A549 (cell line): Measurements from ENCODE around the gene MAD1L1. TPM values are rescaled to one million over a fixed set of nuclear protein-coding genes. Genes with fewer than 3 reads are reported as not detected.

Experiments
- ATAC-seq, 2 experiments: fragments of 200-7000 bp in 1 of 2; fragments of >200 bp in 1 of 2; cut with Nextera tagmentation in 1 of 2; cut with Tn5 transposase in 1 of 2; 3 replicates each; pipeline versions ENCODE4 v1.8.0 to v1.9.1; 2018 to 2020; ENCODE audit warnings: mild to moderate bottlenecking in 1 of 2, moderate library complexity in 1 of 2
- CTCF ChIA-PET: fragments of 300-600 bp; sonication (Branson Sonifier 250); formaldehyde crosslinking; extraction: SDS; loops from one replicate; lab custom pipeline; 2021; ENCODE audit warnings: antibody characterized with exemption, inconsistent platforms; lab: Yijun Ruan, JAX
- POLR2A ChIA-PET: fragments of 350-600 bp; formaldehyde crosslinking; extraction: SDS; loops from one replicate; lab custom pipeline; 2021; ENCODE audit warnings: antibody characterized with exemption, inconsistent platforms; lab: Yijun Ruan, JAX
- DNase-seq, 2 experiments: peaks; one replicate each; pipeline versions ENCODE4 v3.0.0 to v3.0.0-alpha.2; 2011 to 2016; ENCODE audit warnings: low read depth in 1 of 2, low spot score in 1 of 2
- FAIRE-seq: peaks from 2 replicates; lab custom pipeline; 2011; peaks lifted over from hg19 to GRCh38; lab: Jason Lieb, UNC
- H3K27ac ChIP-seq, 2 experiments: fragments of >200 bp; sonication (Bioruptor Twin); formaldehyde crosslinking; 3 replicates each; pipeline ENCODE4 v1.5.1; 2016 to 2017
- H3K4me1 ChIP-seq: fragments of >200 bp; sonication (Bioruptor Twin); formaldehyde crosslinking; 3 replicates; pipeline ENCODE4 v1.6.1; 2016
- H3K4me2 ChIP-seq: fragments of >200 bp; sonication (Bioruptor Twin); formaldehyde crosslinking; 3 replicates; pipeline ENCODE4 v1.6.1; 2016
- H3K4me3 ChIP-seq: fragments of >200 bp; sonication (Bioruptor Twin); formaldehyde crosslinking; 3 replicates; pipeline ENCODE4 v1.5.1; 2016
- H3K9me3 ChIP-seq: fragments of >200 bp; sonication (Bioruptor Twin); formaldehyde crosslinking; 3 replicates; pipeline ENCODE4 v1.6.1; 2016
- BHLHE40 ChIP-seq: IDR thresholded peaks from 2 replicates; pipeline ENCODE4 v1.6.1; 2012; ENCODE audit warnings: low read depth, low read length, inconsistent platforms
- CEBPB ChIP-seq, 2 experiments: fragments of >200 bp in 1 of 2; sonication (Bioruptor Twin) in 1 of 2; formaldehyde crosslinking in 1 of 2; IDR thresholded peaks; 2 replicates each; pipeline ENCODE4 v1.6.1; 2012 to 2016
- CHD4 ChIP-seq: fragments of 200-600 bp; sonication (generic); IDR thresholded peaks from 2 replicates; pipeline ENCODE4 v1.6.1; 2016; ENCODE audit warnings: antibody characterized with exemption, mild to moderate bottlenecking, borderline replicate concordance
- ESRRA ChIP-seq: fragments of 150-350 bp; IDR thresholded peaks from 2 replicates; pipeline ENCODE4 v1.6.1; 2014; ENCODE audit warnings: mild to moderate bottlenecking, low read length, borderline replicate concordance
- FOSB ChIP-seq: fragments of 250-450 bp; sonication (Bioruptor Pico); IDR thresholded peaks from 2 replicates; pipeline ENCODE4 v1.5.0; 2020; ENCODE audit warnings: mild to moderate bottlenecking, moderate library complexity
- FOSL2 ChIP-seq, 2 experiments: fragments of 450-650 bp in 1 of 2; fragments of >200 bp in 1 of 2; sonication (Bioruptor Twin) in 1 of 2; formaldehyde crosslinking; IDR thresholded peaks; 2 replicates each; pipeline versions ENCODE4 v1.5.0 to v1.6.1; 2016 to 2020; ENCODE audit warnings: mild to moderate bottlenecking in 1 of 2, moderate library complexity in 1 of 2
- HDAC2 ChIP-seq: fragments of 200-600 bp; sonication (generic); IDR thresholded peaks from 2 replicates; pipeline ENCODE4 v1.6.1; 2016
- KDM5A ChIP-seq: fragments of 200-600 bp; sonication (generic); IDR thresholded peaks from 2 replicates; pipeline ENCODE4 v1.6.1; 2016; ENCODE audit warnings: antibody characterized with exemption, mild to moderate bottlenecking
- MAZ ChIP-seq: fragments of 150-350 bp; IDR thresholded peaks from 2 replicates; pipeline ENCODE4 v1.6.1; 2014; ENCODE audit warnings: antibody characterized with exemption, low read depth, low read length, borderline replicate concordance
- NFE2L2 ChIP-seq: fragments of 150-350 bp; conservative IDR thresholded peaks from 2 replicates; pipeline ENCODE4 v1.6.1; 2014; ENCODE audit warnings: low read length
- NR3C1 ChIP-seq: fragments of >200 bp; sonication (Bioruptor Twin); formaldehyde crosslinking; IDR thresholded peaks from 3 replicates; pipeline ENCODE4 v1.6.1; 2017
- RAD21 ChIP-seq, 2 experiments: fragments of >200 bp in 1 of 2; sonication (Bioruptor Twin) in 1 of 2; formaldehyde crosslinking in 1 of 2; IDR thresholded peaks in 1 of 2; conservative IDR thresholded peaks in 1 of 2; 2 replicates in 1 of 2; 3 replicates in 1 of 2; pipeline ENCODE4 v1.6.1; 2012 to 2018; ENCODE audit warnings: inconsistent platforms in 1 of 2
- RARB ChIP-seq: fragments of 250-450 bp; sonication (Bioruptor Pico); IDR thresholded peaks from 2 replicates; pipeline ENCODE4 v1.8.0; 2021; ENCODE audit warnings: mild to moderate bottlenecking, moderate library complexity
- RCOR1 ChIP-seq: fragments of 150-350 bp; IDR thresholded peaks from 2 replicates; pipeline ENCODE4 v1.6.1; 2014; ENCODE audit warnings: antibody characterized with exemption, low read length, low read depth
- RFX5 ChIP-seq: fragments of 450-650 bp; IDR thresholded peaks from 2 replicates; pipeline ENCODE4 v1.7.1; 2014; ENCODE audit warnings: antibody characterized with exemption, mild to moderate bottlenecking, moderate library complexity
- TP53 ChIP-seq: fragments of 250-450 bp; sonication (Bioruptor Pico); IDR thresholded peaks from 2 replicates; pipeline ENCODE4 v1.5.0; 2021; ENCODE audit warnings: mild to moderate bottlenecking, moderate library complexity
- ZC3H11A ChIP-seq: fragments of 450-650 bp; IDR thresholded peaks from 2 replicates; pipeline ENCODE4 v1.6.1; 2014; ENCODE audit warnings: antibody characterized with exemption, mild to moderate bottlenecking
- WGBS: methylation state at CpG from one replicate; pipeline ENCODE4 v1.1.6; 2017; ENCODE audit errors: missing lambda C conversion rate; 5-methylcytosine and 5-hydroxymethylcytosine counted together
- polyA plus RNA-seq, 4 experiments: library from polyadenylated mRNA; depleted of rRNA in 3 of 4; stranded (reverse); fragments of >200 nt; fragmentation: RNase III in 1 of 4; extraction: RNeasy Plus Mini Kit Qiagen cat#74134 plus additional on column Dnase treatment in 1 of 4; gene quantifications; 2 replicates in 3 of 4; 3 replicates in 1 of 4; pipeline ENCODE4 v1.2.3, GENCODE V29; 2011 to 2017
- TF ChIP-seq, protein P1 (sequence below): IDR thresholded peaks from 2 replicates; pipeline ENCODE4 v1.6.1; 2012
- TF ChIP-seq, protein P2 (sequence below): fragments of 200-600 bp; sonication (generic); IDR thresholded peaks from 2 replicates; pipeline ENCODE4 v1.6.1; 2016; ENCODE audit warnings: antibody characterized with exemption, mild to moderate bottlenecking, moderate library complexity
- TF ChIP-seq, protein P3 (sequence below): fragments of >200 bp; sonication (Bioruptor Twin); formaldehyde crosslinking; IDR thresholded peaks from 2 replicates; pipeline ENCODE4 v1.6.1; 2016

The MAD1L1 gene
- polyA plus RNA-seq, 2 of the 4 experiments (the other 2 are of a cell fraction), result 13.6 to 16.6 TPM

DNA sequence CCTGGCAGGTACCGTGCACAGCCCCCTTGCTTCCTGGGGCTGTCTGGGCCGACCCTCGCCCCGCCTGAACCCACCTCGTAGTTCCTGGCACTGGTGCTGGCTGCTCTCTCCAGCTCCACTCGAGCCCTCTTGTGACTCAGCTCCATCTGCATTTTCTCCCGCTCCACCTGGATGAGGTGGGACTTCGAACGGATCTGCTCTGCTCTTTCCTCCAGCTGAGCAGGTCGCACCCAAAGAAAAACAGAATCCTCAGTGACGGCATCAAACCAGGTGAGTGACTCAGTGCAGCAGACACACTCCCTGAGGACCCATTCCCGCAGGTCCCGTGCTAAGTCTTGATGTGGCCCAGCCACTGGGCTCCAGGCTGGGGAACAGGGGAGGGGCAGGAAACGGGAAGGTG, 7.4 kb downstream of the MAD1L1 start (continued):
- TF ChIP-seq, protein P1, sequence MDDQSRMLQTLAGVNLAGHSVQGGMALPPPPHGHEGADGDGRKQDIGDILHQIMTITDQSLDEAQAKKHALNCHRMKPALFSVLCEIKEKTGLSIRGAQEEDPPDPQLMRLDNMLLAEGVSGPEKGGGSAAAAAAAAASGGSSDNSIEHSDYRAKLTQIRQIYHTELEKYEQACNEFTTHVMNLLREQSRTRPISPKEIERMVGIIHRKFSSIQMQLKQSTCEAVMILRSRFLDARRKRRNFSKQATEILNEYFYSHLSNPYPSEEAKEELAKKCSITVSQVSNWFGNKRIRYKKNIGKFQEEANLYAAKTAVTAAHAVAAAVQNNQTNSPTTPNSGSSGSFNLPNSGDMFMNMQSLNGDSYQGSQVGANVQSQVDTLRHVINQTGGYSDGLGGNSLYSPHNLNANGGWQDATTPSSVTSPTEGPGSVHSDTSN, result no peak
- TF ChIP-seq BHLHE40 (no peak), NR3C1 (no peak)
- TF ChIP-seq, protein P2, sequence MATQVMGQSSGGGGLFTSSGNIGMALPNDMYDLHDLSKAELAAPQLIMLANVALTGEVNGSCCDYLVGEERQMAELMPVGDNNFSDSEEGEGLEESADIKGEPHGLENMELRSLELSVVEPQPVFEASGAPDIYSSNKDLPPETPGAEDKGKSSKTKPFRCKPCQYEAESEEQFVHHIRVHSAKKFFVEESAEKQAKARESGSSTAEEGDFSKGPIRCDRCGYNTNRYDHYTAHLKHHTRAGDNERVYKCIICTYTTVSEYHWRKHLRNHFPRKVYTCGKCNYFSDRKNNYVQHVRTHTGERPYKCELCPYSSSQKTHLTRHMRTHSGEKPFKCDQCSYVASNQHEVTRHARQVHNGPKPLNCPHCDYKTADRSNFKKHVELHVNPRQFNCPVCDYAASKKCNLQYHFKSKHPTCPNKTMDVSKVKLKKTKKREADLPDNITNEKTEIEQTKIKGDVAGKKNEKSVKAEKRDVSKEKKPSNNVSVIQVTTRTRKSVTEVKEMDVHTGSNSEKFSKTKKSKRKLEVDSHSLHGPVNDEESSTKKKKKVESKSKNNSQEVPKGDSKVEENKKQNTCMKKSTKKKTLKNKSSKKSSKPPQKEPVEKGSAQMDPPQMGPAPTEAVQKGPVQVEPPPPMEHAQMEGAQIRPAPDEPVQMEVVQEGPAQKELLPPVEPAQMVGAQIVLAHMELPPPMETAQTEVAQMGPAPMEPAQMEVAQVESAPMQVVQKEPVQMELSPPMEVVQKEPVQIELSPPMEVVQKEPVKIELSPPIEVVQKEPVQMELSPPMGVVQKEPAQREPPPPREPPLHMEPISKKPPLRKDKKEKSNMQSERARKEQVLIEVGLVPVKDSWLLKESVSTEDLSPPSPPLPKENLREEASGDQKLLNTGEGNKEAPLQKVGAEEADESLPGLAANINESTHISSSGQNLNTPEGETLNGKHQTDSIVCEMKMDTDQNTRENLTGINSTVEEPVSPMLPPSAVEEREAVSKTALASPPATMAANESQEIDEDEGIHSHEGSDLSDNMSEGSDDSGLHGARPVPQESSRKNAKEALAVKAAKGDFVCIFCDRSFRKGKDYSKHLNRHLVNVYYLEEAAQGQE, result no peak

DNA sequence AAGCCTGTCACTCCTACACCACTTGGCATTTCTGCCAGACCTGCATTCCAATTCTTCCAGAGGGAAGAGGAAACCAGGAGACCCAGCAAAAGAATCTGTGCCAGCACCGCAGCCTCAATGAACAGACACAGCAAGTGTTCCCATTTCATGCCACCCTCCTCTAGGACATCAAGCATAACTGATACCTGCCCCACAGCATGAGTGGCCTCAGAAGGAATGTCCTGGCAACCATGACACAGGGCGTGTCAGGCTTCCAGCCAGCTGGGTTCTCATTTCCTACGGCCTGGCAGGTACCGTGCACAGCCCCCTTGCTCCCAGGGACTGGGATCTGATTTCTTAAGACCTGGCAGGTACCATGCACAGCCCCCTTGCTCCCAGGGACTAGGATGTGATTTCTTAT, 7.8 kb downstream of the MAD1L1 start:
- no peak for DNase-seq
- ATAC-seq, result peak in 1 of 2 experiments; percentile 29; a peak in 2 of 6 replicates
- 67% methylated on average over 4 of the region's 4 CpGs for whole genome bisulfite sequencing
- Histone ChIP-seq H3K4me3 (no peak overlapping the region), H3K27ac (no peak overlapping the region), H3K4me1 (0 out of 3 replicates have a peak, but pooled peaks cover 6% of the 10 kb centered on the region), H3K9me3 (no peaks in the 10 kb centered on the region), H3K4me2 (no peak overlapping the region)
- no peak for FAIRE-seq
- ChIA-PET POLR2A (no interaction called here), CTCF (interaction anchor here (1.5 to 1.9 kb wide), 2 partner anchors 15 to 244 kb away, joined by 3 to 7 read pairs; no protein-coding TSS in a partner anchor)
- no peak for TF ChIP-seq RCOR1
- TF ChIP-seq RFX5, result no peak

DNA sequence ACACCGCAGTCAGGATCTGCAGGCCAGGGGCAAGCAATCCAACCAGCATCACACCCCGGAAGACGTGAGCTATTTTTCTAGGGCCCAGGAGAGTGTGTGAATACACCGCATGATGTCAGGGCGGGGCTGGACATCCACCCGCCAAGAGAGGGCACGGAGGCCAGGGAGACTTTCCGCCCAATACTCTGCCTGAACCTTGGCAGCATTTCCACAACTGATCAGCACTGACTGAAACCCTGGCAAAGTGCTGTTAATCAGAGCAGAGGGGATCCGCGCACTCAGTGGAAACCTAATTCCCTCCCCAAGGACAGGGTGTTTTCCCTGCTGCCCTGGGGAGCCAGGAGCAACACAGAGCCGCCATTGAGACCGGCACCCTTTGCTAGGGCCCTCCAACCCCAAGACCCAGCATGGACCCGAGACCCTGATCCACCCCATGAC, 8.2 kb downstream of the MAD1L1 start:
- CTCF ChIA-PET, result interaction anchor here (1.5 to 1.9 kb wide), 3 partner anchors 7 to 244 kb away, joined by 3 to 7 read pairs (median 3); no protein-coding TSS in a partner anchor
- no peak overlapping the region for H3K4me2 ChIP-seq
- no peak for TF ChIP-seq TP53
- no peak for TF ChIP-seq ZC3H11A
- no peak for TF ChIP-seq FOSL2 (IDR thresholded peaks at IDR 0.05)
- TF ChIP-seq FOSL2 (CRISPR knock-in tag; IDR thresholded peaks at IDR 0.05), result no peak
- no peak for TF ChIP-seq RARB (CRISPR knock-in tag)
- TF ChIP-seq, protein P3, sequence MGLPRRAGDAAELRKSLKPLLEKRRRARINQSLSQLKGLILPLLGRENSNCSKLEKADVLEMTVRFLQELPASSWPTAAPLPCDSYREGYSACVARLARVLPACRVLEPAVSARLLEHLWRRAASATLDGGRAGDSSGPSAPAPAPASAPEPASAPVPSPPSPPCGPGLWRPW, result no peak
- TF ChIP-seq RFX5, result no peak
- TF ChIP-seq NFE2L2, result no peak
- TF ChIP-seq, protein P2, result no peak
- no peak for TF ChIP-seq ESRRA
- no peak for TF ChIP-seq CEBPB (IDR thresholded peaks at IDR 0.05)
- no peak for TF ChIP-seq RCOR1
- no peak for TF ChIP-seq CHD4
- no peak for TF ChIP-seq RAD21 (conservative IDR thresholded peaks at IDR 0.05 in 1 of 2, IDR thresholded peaks at IDR 0.05 in 1 of 2)
- no peak for TF ChIP-seq BHLHE40
- no peak for TF ChIP-seq HDAC2
- TF ChIP-seq KDM5A, result no peak
- TF ChIP-seq MAZ, result no peak
- TF ChIP-seq NR3C1, result no peak
- no peak for TF ChIP-seq FOSB
- TF ChIP-seq, all 56 proteins: peak for 0
- no peak for DNase-seq
- 93% methylated on average over 11 of the region's 13 CpGs for WGBS
- FAIRE-seq, result no peak
- no peak overlapping the region for H3K4me3 ChIP-seq
- no peak overlapping the region for H3K27ac ChIP-seq
- H3K4me1 ChIP-seq, result 0 out of 3 replicates have a peak, but pooled peaks cover 6% of the 10 kb centered on the region
- H3K9me3 ChIP-seq, result no peaks in the 10 kb centered on the region
- no peak; a peak in 1 of 6 replicates for ATAC-seq
- POLR2A ChIA-PET, result no interaction called here
